Peyer's patch (tissue), 4 donors: Measurements from ENCODE around the gene PLAC8.

Experiments
- CTCF ChIP-seq, 6 experiments: fragments of 450-650 bp in 4 of 6; fragments of 200-600 bp in 2 of 6; sonication (generic) in 1 of 6; IDR thresholded peaks; one replicate each; pipeline ENCODE4 v1.5.1; 2017 to 2019; ENCODE audit warnings: antibody characterized with exemption in 6 of 6, mild to moderate bottlenecking in 3 of 6, moderate library complexity in 1 of 6
- POLR2A ChIP-seq, 2 donors: fragments of 450-650 bp; IDR thresholded peaks; one replicate each; pipeline ENCODE4 v1.5.1; 2017; ENCODE audit warnings: antibody characterized with exemption in 2 of 2, mild to moderate bottlenecking in 2 of 2, moderate library complexity in 2 of 2

DNA sequence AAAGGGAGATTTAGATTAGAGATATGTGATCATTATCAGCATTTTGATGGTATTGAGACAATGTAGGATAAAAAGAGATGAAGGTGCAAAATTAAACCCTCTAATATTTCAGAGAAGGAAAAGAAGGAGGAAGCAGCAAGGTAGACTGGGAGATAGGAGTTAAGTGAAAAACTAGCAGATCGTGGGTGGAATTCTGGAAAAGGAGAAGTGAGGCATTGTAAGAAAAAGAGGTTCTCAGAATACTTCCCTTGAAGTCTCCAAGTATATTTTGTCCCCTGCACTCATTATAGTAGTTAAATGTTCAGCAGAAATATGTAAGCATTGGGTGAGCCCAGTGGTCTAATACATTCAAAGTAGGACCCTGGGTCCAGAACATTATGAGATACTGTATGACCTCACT, 49.3 kb downstream of the PLAC8 start:
- no peak for TF ChIP-seq CTCF (IDR thresholded peaks at IDR 0.05)
- TF ChIP-seq POLR2A (IDR thresholded peaks at IDR 0.05): no peak
